ENCODE data around the gene PRPF6. TPM values are rescaled to one million over a fixed set of nuclear protein-coding genes. Genes with fewer than 3 reads are reported as not detected.
A peak's percentile ranks its signal among the peaks of the same experiment; 100 is the strongest.

PRPF6 gene
- polyA plus RNA-seq, 2 of the 4 experiments (the other 2 are of a cell fraction): 42.8 to 47.2 TPM

DNA sequence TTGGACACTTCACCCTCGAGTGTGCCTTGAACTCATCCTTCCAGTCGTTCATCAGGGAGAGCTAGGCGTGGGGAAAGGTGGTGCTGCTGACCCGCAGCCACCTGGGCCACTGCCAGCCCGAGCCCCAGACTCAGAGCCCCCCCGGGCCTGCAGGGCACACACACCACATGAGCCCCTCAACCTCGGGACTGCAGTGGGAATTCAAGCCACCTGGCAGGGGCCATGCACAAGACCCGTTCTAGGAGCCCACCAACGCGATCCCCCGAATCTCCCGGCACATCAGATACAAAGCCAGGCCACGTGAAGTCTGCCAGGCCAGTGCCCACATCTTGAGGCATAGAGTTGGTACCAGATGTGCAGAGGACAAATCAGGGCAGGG lies 14.0 kb upstream of the PRPF6 start:
- DNase-seq (ENCODE audit: low read depth in 1 of 2, low spot score in 1 of 2) (no peak), ATAC-seq (no peak), FAIRE-seq (no peak)
- Histone ChIP-seq H3K9me3 (no peaks in the 10 kb centered on the region), H3K4me1 (peaks cover 13% of the 10 kb centered on the region; the same call in 2 of the 3 replicates), H3K27ac (no peak overlapping the region), H3K4me2 (no peak overlapping the region), H3K4me3 (no peak overlapping the region)
- ChIA-PET POLR2A (interaction anchor here (0.6 kb wide), 1 partner anchor 240 kb away, joined by 4 read pairs; no protein-coding TSS in a partner anchor), CTCF (interaction anchor here (1.3 to 2.4 kb wide), 3 partner anchors 11 to 90 kb away, joined by 3 to 10 read pairs (median 4); partner anchors contain the start of genes PRPF6 and UCKL1)
- TF ChIP-seq JUN (IDR thresholded peaks at IDR 0.05) (no peak), KDM5A (IDR thresholded peaks at IDR 0.05) (no peak), NPAS2 (CRISPR knock-in tag; IDR thresholded peaks at IDR 0.05; ENCODE audit: borderline replicate concordance) (no peak), RARB (CRISPR knock-in tag; IDR thresholded peaks at IDR 0.05) (no peak), NR3C1 (IDR thresholded peaks at IDR 0.05) (no peak), CTCF (IDR thresholded peaks at IDR 0.05) (no peak), TFCP2L1 (CRISPR knock-in tag; IDR thresholded peaks at IDR 0.05) (no peak), TP53 (CRISPR knock-in tag; IDR thresholded peaks at IDR 0.05) (no peak), ATOH8 (CRISPR knock-in tag; IDR thresholded peaks at IDR 0.05; ENCODE audit: low read depth) (no peak), MYC (IDR thresholded peaks at IDR 0.05; ENCODE audit: borderline replicate concordance, low read length) (no peak)
- 92% methylated on average over 10 of the region's 13 CpGs for WGBS (ENCODE audit: missing lambda C conversion rate)

- 79% methylated on average over 18 of the region's 28 CpGs for WGBS (ENCODE audit: missing lambda C conversion rate)
- DNase-seq (ENCODE audit: low read depth in 1 of 2, low spot score in 1 of 2): no peak
- no peak overlapping the region for H3K4me3 ChIP-seq
- FAIRE-seq: no peak
- ChIA-PET POLR2A (interaction anchor here (0.6 kb wide), 1 partner anchor 241 kb away, joined by 4 read pairs; no protein-coding TSS in a partner anchor), CTCF (interaction anchor here (0.6 to 2.4 kb wide), 4 partner anchors 12 to 176 kb away, joined by 3 to 10 read pairs (median 4); partner anchors contain the start of genes PRPF6 and UCKL1)
- ATAC-seq: no peak
- H3K9me3 ChIP-seq: no peaks in the 10 kb centered on the region
- H3K4me2 ChIP-seq: no peak overlapping the region
- peaks cover 13% of the 10 kb centered on the region; the same call in 2 of the 3 replicates for H3K4me1 ChIP-seq
- TF ChIP-seq NFE2L2 (conservative IDR thresholded peaks at IDR 0.05; ENCODE audit: low read length) (no peak), RAD21 (conservative IDR thresholded peaks at IDR 0.05 in 1 of 2, IDR thresholded peaks at IDR 0.05 in 1 of 2) (no peak), CEBPB (IDR thresholded peaks at IDR 0.05) (no peak), KDM1A (IDR thresholded peaks at IDR 0.05; ENCODE audit: low read depth) (no peak), POLR2A (IDR thresholded peaks at IDR 0.05; ENCODE audit: low read length) (no peak)
- TF ChIP-seq, protein P1, sequence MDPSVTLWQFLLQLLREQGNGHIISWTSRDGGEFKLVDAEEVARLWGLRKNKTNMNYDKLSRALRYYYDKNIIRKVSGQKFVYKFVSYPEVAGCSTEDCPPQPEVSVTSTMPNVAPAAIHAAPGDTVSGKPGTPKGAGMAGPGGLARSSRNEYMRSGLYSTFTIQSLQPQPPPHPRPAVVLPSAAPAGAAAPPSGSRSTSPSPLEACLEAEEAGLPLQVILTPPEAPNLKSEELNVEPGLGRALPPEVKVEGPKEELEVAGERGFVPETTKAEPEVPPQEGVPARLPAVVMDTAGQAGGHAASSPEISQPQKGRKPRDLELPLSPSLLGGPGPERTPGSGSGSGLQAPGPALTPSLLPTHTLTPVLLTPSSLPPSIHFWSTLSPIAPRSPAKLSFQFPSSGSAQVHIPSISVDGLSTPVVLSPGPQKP (IDR thresholded peaks at IDR 0.05; ENCODE audit: low read depth, low read length): no peak
- H3K27ac ChIP-seq: no peak overlapping the region
Observed at GRCh38 chr20:63967330-63968135, 13.4 kb upstream of the PRPF6 start.

- TF ChIP-seq HOXA7 (CRISPR knock-in tag; IDR thresholded peaks at IDR 0.05) (no peak), HOXB13 (CRISPR knock-in tag; IDR thresholded peaks at IDR 0.05; ENCODE audit: low read depth) (no peak)
- POLR2A ChIA-PET: interaction anchor here (0.6 kb wide), 1 partner anchor 12 kb away, joined by 3 read pairs; the partner anchor contains the start of gene PRPF6
- FAIRE-seq (no peak), ATAC-seq (no peak), DNase-seq (ENCODE audit: low read depth in 1 of 2, low spot score in 1 of 2) (no peak)
- Histone ChIP-seq H3K4me1 (peaks cover 14% of the 10 kb centered on the region; the same call in 2 of the 3 replicates), H3K27ac (peak overlapping the region; percentile 82 to 97), H3K4me2 (peak overlapping the region; percentile 86), H3K9me3 (no peaks in the 10 kb centered on the region), H3K4me3 (peak overlapping the region; percentile 72)
- WGBS (ENCODE audit: missing lambda C conversion rate): 84% methylated on average over 14 of the region's 14 CpGs
- CTCF ChIA-PET: interaction anchor here (0.6 to 2.4 kb wide), 3 partner anchors 12 to 177 kb away, joined by 3 to 10 read pairs (median 3); partner anchors contain the start of gene PRPF6
Observed at GRCh38 chr20:63968136-63968927, 12.6 kb upstream of the PRPF6 start.
